Endometrium (tissue), 2 donors: ENCODE measurements around the gene CLTB.
A peak's percentile ranks its signal among the peaks of the same experiment; 100 is the strongest.
"Not testable (repeated sequence)": the region's sequence is repeated elsewhere in the genome, so short reads cannot be mapped to it uniquely, and the experiment has no call there.

Source experiments
- FAIRE-seq: peaks from 2 replicates; lab custom pipeline; 2012; peaks lifted over from hg19 to GRCh38; lab: Jason Lieb, UNC
- donor health status: control.
- donor health status: control.

CLTB gene

GRCh38 chr5:176415952-176416924 lies at the start of gene CLTB:
Gene CLTB (minus strand): TSS chr5:176416539. CDS start chr5:176416363, 176 bp downstream.
- no peak for FAIRE-seq

GRCh38 chr5:176463113-176463764 lies 46.9 kb upstream of the CLTB start:
- no peak for FAIRE-seq

- FAIRE-seq: no peak
Observed at GRCh38 chr5:176461349-176461748, 45.0 kb upstream of the CLTB start.

- FAIRE-seq: no peak
Observed at GRCh38 chr5:176458904-176459561, 42.7 kb upstream of the CLTB start.

- FAIRE-seq: no peak
Observed at GRCh38 chr5:176454724-176455394, 38.5 kb upstream of the CLTB start.

GRCh38 chr5:176450077-176450476 lies 33.7 kb upstream of the CLTB start:
- no peak for FAIRE-seq

- FAIRE-seq: peak; percentile 61
Observed at GRCh38 chr5:176447978-176448608, 31.8 kb upstream of the CLTB start, which contains the start of gene FAF2. Gene FAF2 (plus strand): TSS chr5:176448385. CDS start chr5:176448408, 23 bp downstream.

- no peak for FAIRE-seq
Observed at GRCh38 chr5:176447591-176447977, 31.2 kb upstream of the CLTB start.

- FAIRE-seq: no peak
Observed at GRCh38 chr5:176446884-176447590, 30.7 kb upstream of the CLTB start.

- no peak for FAIRE-seq
Observed at GRCh38 chr5:176446028-176446665, 29.8 kb upstream of the CLTB start.

GRCh38 chr5:176444742-176445141 lies 28.4 kb upstream of the CLTB start:
- no peak for FAIRE-seq

- FAIRE-seq: not testable (repeated sequence)
Observed at GRCh38 chr5:176442911-176443310, 26.6 kb upstream of the CLTB start.

GRCh38 chr5:176441921-176442323 lies 25.6 kb upstream of the CLTB start:
- no peak for FAIRE-seq

- FAIRE-seq: no peak
Observed at GRCh38 chr5:176440927-176441706, 24.8 kb upstream of the CLTB start.

GRCh38 chr5:176438959-176439757 lies 22.8 kb upstream of the CLTB start:
- FAIRE-seq: no peak

- FAIRE-seq: no peak
Observed at GRCh38 chr5:176436656-176437055, 20.3 kb upstream of the CLTB start.

GRCh38 chr5:176432707-176433106 lies 16.4 kb upstream of the CLTB start:
- no peak for FAIRE-seq

GRCh38 chr5:176429972-176430371 lies 13.6 kb upstream of the CLTB start:
- FAIRE-seq: no peak

GRCh38 chr5:176427971-176428370 lies 11.6 kb upstream of the CLTB start:
- no peak for FAIRE-seq
